HG03097 (cell line): ENCODE results near the gene PRDM1.

Source experiments
- ATAC-seq: cut with Tn5 transposase; IDR thresholded peaks from one replicate; pipeline ENCODE4 v1.9.1; 2021; ENCODE audit not compliant: unreplicated experiment, low FRiP score

Gene PRDM1

DNA sequence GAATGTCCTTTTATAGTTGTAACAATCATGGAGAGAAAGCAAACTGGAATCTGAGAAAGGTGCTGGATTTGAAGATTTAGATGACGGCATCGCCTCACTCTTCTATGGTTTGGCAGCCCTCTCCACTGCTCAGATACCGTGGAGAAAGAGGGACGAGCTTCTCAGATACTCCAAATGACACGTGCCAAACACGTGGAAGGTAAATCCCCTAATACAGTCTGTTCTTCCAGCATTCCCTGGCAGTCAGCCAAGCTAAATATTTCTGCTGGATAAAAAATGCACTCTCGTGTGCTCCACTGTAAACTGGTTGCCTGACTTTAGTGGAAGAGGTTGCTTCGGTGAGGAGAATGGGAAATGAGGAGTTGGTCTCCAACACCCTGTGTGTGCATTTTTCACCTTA is 16.7 kb upstream of the PRDM1 start:
- no peak for ATAC-seq

DNA sequence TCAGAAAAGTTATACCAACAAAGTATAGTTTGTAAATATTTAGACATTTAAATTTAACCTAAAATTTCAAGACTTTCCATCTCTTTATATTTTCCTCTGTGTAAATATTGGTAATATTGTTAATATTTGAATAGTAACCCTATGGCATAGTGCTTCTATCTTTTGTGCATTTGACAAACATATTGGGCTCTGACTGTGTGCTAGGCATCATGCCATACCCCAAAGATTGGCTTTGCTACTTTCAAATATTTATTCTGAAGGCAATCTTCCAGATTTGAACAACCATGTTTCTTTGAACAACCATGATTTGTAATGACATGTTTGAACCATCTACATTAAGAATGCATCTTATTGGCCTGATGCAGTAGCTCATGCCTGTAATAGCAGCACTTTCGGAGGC is 15.5 kb upstream of the PRDM1 start:
- no peak for ATAC-seq

DNA sequence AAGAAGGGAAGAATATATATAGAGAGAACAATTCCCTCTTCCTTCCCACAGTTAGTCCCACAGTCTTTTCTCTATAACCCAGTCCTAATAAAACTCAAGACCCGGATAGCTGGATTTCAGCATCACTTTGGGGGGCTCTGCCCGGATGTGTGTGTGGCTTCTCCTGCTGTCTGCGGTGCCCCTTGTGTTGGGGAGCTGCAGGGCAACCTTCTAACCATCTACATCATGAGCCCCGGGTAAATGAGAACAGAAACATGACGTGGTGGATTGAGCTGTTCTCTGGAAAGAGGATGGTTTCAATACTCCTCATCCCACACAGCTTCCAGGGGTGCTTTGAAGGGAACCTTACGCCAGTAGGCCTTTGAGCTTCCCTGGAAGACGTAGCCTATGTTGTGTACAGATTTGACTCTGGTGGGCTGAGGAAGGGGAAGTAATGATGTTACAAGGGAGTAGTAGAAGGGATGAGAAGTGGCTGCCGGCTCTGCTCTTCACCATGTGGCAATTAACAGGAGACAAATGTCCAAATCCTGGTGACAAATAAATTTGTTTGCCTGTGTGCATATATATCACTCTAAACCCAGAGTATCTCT is 13.5 kb upstream of the PRDM1 start:
- no peak for ATAC-seq

DNA sequence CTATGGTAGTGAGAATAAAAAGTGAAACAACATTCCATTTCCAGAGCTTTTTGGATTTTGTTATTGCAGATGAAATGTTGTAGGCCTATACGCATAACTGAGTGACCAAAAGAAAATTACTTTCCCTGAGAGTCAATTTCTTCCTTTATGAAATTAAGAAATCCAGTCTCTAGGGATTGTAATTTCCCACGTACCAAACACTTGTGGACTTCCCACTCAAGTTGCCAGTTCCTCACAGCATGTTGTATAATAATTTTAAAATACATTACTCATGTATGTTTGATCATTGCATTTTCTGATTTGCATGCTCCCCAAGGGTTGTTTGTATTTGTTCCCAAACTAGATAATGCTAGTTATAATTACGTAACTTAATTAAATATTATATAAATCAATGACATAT is 12.0 kb upstream of the PRDM1 start:
- no peak for ATAC-seq

DNA sequence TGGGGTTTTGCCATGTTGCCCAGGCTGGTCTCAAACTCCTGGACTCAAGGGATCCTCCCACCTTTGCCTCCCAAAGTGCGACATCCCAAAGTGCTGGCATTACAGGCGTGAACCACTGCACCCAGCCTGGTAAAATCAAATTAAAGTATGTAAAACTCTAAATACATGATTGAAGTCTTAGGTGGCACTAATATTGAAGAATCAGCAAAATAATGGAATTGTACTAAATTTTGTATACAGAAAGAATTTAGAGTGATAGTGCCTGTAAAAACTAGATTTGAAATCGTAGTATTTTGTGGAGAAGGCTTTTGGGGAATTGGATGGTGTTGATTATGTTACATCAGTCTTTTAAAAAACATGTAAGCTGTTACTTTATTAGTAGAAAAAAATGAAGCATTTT is 10.0 kb upstream of the PRDM1 start:
- no peak for ATAC-seq

DNA sequence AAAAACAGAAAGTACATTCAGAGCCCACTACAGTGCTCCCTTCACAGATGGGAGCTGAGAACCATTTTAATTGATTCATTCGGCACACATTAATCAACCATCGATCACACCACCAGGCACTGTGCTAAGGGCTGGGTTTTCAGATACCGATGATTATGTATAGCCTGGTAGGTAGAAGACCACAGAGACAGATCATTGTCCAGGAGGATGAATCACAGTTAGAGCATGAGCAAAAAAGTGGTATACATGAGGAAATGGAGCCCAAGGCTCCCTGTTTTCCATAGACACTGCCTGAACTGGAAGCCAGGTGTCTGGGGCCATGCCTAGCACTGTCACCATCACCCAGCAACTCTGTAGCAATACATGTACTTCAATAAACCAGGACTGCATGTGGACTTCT is 9.0 kb upstream of the PRDM1 start:
- no peak for ATAC-seq

DNA sequence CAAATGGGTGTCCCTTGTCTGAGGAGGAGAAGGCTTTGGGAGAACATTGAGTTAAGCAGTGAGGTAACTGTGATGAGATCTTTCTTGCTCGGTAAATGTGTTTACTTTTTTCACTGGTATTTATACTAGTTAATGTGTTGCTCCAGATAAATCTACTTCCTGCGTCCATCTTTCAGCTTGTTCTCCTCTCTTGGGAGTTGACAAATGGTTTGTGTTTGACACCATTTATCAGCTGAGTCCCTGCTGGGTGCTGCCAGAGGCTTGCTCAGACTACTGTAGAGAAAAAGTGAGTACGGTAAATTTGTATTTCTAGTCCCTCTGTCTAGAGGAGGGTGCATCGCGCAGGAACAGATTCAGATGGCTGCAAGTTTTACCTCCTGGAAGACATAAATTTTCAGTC is 8.3 kb upstream of the PRDM1 start:
- no peak for ATAC-seq

DNA sequence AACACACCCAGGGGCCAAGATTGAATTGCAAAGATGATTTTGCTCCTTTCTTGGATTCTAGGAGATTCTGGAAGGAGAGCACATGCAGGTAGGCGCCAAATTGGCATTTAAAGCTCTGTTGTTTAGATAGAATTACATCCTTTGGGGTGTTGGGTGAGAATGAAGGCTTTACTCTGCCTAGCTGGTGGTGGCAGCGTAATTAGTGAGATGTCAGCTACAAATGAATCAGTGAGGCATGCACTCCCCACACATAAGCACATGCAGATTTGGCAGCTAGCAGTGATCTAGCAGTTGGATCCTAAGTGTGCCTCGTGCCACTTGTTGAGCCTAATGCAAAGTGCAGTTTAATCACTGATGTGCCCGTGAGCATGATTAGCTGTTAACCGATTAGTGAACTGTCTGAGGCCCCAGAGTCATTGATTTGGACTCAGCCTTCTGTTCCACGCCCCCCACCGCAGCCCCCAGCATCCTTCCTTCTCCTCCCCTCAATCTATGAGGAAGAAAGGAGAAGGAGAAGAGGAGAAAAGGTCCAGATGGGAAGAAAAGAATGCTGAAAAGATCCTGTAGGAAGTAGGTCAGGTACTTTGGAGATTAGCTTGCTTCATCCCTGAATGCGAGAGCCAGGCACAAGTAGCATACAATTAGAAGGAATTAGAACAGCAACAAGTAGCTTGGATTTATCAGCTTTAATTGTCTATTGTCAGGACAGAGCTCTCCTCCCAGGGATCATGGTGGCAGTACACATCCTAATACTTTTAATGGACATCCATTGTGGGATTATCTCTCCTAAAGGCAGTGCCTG is 6.0 kb upstream of the PRDM1 start:
- ATAC-seq, result no peak

DNA sequence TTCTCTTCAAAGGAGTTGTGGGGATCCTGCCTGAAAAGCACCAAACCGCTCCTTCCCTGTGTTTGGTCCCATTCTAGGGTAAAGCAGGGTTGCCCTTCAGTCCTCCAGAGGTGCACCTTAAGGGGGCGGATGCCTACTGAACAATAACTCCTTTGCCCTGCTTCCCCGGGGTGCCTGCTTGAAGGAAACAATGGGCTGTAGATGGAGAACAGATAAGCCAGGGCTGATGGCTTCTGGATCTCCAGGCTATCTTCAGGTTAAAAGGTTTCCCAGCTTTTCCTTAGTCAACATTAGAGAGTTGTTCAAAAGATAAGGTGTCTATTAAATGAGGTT is 5.4 kb upstream of the PRDM1 start:
- no peak for ATAC-seq

DNA sequence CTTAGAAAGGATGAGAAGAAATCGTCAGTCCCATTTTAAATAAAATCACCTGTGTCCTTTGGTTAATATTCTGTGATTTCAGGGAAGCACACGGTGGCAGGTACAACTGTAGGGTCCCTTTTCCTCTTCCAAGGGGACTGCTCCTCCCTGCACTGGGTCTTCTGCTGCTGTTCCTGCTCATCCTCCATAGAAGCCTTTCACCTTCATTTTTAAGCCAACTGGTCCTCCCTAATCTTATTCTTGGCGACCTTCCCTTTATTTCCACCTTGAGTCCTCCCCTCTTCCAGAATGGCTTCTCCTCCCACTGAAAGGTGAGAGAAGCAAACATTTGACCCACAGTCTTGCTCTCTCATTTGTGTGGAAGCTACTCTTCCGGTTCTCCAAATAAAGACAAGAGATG is 4.4 kb upstream of the PRDM1 start:
- no peak for ATAC-seq

DNA sequence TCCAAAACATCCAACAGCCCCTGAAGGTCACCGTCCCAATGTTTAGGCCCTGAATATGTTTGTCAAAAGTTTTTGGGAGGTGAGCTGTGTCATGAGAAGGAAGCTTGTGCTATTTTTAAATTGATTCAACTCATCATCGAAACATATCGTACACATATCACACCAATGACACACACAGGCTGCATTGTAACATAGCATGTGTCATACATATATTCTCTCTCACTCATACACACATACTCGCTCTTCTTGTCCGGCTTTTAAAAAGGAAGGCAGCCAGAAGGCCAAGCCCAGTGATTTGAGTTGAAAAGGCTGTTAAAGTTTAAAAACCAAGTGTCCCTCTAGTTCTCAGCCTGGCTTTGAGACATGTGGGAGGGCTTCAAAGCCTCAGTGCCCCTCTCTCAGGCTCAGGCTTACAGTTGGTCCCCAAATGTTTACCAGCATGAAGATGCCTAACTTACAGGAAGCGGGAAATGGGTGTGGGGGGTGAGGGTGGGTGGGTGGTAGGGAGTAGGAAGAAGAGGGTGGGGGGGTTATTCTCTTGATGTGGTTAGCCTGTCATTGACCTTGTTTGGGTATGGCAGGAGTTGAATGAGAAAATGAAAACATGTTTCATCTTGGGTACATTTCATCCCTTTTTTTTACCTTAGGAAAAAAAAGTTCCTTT is 3.3 kb upstream of the PRDM1 start:
- no peak for ATAC-seq

DNA sequence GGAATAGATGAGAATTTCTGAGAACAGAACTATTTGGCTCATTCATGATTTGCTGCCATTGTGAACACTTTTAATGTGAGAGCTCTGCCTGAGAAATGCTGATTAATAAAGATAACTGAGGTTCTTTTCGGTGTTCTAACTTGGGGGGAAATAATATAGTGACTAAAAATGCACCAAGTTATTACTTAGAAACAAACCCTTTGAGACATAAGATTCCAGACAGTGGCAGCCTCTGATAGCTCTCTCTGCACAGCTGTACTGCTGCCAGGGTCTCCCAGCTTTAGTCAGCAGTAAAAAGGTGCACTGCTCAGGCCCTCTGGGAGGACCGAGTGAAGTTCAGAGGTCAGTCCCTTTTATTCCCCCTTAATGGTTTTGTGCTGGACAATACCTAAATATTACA is 2.5 kb upstream of the PRDM1 start:
- no peak for ATAC-seq

DNA sequence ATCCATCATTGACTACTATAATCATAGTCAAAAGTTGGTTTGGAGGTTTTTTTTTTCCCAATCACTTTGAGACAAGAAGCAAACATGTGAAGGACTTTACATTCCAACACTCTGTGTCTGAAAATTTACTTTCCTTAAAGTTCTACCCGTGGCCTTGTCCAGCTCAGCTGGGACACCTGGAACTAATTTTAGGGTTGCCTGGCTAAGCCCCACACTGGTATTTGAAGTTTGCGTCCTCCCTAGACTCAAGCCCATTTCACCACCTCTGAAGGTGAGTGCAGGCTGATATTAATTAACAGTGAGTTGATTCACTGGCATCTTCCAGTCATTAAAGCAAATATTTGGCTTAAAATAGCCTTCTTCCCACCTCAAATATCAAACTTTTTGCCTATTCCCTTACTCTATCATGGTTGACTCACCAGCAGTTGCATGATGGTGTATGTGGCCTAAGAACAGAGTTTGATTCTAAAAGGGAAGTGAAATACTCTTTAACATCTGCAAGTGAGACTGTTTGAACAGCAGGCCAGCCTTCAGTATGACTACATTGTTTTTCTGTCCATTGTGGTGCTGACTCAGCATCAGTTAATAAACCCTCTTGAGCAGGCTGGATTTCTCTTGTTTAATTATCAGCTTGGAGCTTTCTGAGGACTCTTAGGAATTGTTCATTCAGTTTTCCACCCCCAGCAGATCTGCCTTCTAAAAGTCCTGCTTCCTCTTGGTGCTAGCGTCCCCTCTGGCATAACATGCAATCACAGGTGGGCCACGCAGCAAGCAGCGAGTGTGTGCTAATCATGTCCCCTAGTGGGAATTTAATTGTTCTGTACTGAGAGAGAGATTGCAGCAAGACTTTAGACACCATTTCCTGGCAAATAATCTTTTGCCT is 1.8 kb upstream of the PRDM1 start:
- ATAC-seq, result peak; percentile 53

DNA sequence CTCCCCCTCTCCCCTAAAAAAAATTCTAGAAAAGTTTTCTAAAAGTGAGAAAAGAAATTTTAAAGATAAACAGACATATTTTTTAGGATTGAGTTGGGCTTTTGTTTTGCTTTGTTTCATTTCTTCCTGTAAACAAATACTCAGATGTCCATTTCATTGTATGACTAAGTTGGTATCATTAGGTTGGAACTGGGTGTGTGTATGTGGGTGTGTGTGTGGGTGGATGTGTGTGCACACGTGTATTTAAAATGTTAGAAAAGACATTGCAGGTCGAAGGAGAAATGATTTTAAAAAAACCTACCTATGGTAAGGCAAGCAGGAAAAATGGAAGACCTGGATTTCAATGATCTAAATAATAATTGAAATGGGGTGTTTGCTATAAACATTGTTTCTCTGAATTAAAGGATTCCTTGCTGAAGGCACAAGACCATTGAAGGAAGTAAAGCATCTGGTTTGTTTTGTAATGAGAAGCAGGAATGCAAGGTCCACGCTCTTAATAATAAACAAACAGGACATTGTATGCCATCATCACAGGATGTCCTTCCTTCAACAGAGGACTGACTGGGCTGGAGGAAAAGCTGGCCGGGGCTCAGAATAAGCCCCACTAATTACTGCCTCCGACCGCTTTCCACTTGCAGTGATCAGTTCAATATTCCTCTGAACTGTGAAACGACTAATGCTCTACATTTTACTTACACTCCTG is 996 bp upstream of the PRDM1 start:
- no peak for ATAC-seq

DNA sequence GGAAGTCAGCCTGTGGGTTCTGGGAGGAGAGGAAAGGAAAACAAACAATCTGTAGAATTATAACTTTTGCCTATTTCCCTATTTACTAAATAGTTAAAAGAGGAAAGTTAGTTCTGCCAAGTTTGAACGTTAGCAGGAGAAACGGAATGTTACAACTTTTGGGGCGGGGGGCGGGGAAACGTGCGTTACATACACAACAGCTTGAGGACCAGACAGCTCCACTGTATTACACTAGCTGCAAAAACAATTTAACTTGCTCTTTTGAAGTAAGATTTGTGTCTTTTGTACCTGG is 498 bp upstream of the PRDM1 start:
- no peak for ATAC-seq

DNA sequence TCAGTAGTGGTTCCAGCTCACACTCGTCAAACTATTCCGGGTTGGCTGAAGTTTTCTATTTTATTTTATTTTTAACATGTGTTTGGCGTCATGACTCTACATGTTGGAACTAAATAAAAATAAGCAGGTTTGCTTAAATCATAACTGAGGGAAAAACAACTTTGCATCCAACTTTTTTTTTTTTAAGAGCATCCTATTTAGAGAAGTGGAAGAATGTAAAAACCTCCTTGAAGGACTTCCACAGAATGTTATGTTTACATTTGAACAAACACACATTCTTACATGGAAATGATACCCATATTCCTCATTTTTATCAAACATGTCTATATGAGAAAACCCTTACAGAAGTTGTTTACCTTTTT is 659 bp downstream of the PRDM1 start:
- ATAC-seq, result no peak

DNA sequence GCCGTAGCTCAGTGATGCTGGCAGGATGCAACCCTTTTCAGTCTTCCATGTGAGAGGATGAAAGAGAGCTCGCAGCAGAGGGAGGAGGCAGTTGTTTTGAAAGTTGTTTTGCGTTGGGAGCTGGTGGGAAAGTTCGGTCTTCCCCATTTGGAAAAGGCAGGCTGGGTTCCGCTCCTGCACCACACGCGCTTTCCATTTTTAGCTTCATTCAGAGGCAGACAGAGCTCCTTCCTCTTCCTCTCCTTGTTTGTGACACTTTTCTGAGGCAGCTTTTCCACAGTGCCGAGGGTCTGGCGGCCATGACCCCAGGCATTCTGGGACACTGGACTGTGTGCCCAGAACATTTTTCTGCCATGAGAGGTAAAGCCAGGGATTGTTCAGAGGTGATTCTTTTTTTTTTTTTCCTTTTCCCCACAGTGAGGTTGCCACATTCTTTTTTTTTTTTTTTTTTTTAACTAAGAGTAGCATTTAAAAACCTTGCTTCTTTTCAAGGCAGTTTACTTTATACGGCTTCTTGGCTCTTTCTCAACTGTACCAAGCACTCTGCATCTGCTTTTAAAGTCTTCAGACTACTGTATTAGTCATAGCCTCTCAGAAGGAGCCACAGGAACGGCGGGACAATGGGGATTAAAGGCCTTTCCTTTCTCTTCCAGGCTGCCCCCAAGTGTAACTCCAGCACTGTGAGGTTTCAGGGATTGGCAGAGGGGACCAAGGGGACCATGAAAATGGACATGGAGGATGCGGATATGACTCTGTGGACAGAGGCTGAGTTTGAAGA is 1.6 kb downstream of the PRDM1 start:
- no peak for ATAC-seq

DNA sequence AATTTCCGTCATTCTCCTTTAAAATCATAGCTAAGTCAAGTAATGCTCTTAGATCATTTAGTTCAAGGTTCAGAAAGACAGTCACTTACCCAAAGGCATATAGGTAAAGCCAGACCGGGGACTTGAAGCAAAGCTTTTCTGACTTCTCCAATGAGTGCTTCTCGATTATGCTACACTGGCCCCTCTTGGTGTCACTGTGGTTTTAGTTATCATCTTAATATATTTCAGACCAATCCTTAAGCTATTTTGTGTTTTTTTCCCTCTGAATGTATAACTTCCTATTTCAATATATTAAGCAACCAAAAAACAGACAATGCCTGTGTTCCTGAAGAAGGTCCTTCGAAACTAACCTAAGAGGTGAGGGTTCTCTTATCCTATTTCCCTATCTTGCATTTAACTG is 3.9 kb downstream of the PRDM1 start:
- no peak for ATAC-seq

DNA sequence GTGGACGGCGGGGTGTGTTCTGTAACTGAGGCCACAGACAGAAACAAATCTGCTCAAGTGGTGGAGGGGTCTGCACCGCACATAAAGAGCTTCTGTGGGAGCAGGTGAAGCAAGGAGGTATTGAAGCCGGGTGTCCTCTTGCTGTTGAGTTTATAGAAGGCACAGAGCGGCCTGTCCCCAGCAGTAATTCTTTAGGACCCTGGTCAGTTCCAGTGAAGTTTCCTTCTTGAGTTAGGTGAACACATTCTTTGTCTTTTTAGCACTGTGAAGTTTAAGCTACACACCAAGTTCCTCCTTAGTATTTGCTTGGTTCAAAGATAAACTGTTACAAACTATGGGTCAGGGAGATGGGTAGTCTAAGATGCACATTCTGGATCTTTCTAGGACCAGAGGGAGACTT is 6.1 kb downstream of the PRDM1 start:
- ATAC-seq, result no peak

DNA sequence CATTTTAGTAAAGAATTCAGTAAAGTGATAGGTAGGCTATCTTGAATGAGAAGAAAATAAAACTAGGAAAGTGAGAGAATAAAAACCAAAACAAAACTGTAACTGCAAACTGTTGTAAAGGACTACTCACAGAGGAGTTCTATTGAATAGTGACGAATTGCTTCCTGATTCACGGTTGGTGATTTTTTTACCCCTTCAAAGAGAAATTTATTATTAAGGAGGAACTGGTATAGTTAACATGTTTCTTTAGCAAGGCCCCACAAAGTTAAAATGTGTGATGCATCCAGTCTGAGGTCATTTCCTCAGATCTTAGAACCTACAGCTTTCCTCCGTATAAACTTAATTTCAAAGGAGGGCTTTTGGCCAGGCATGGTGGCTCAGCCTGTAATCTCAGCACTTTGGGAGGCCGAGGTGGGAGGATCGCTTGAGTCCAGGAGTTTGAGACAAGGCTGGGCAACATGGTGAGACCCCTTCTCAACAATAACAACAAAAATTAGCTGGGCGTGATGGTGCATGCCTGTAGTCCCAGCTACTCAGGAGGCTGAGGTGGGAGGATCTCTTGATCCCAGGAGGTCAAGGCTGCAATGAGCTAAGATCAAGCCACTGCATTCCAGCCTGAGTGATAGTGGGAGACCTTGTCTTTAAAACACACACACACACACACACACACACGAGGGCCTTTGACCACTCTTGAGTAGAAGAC is 8.3 kb downstream of the PRDM1 start:
- ATAC-seq, result no peak
